Measurements from ENCODE around the gene C6orf52. TPM values are rescaled to one million over a fixed set of nuclear protein-coding genes. Genes with fewer than 3 reads are reported as not detected.
A peak's percentile ranks its signal among the peaks of the same experiment; 100 is the strongest.

Gene C6orf52
- total and polyA plus RNA-seq, 8 donors, result 1.8 to 3.2 (median 2.8) TPM; not detected in 5

DNA sequence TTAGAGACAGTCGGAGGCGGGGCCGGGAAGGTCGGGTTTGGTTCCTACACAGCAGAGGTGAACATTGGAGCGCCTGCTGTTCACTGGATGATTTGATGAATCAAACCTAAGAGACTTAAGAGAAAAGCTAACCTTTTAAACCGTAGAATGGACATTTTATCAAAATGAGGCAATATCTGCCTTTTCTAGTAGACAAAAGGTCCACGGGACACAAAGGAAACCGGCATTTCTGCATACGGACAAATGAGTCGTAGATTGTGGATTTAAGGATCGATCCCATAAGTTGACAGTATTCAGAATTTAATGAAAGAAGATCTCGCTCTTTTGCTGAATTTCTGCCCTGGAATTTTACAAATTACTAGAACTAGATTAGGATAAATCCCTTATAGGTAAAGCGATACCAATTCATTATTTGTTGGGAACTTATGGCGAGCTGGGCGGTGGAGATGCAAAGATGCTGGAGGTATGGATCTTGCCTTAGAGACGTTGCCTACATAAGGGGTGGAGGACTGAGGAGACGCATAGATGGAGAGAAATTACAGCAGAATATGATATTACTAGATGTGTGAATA is 756 bp upstream of the C6orf52 start:
- no peak for DNase-seq
- TF ChIP-seq, protein P1, sequence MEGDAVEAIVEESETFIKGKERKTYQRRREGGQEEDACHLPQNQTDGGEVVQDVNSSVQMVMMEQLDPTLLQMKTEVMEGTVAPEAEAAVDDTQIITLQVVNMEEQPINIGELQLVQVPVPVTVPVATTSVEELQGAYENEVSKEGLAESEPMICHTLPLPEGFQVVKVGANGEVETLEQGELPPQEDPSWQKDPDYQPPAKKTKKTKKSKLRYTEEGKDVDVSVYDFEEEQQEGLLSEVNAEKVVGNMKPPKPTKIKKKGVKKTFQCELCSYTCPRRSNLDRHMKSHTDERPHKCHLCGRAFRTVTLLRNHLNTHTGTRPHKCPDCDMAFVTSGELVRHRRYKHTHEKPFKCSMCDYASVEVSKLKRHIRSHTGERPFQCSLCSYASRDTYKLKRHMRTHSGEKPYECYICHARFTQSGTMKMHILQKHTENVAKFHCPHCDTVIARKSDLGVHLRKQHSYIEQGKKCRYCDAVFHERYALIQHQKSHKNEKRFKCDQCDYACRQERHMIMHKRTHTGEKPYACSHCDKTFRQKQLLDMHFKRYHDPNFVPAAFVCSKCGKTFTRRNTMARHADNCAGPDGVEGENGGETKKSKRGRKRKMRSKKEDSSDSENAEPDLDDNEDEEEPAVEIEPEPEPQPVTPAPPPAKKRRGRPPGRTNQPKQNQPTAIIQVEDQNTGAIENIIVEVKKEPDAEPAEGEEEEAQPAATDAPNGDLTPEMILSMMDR (IDR thresholded peaks at IDR 0.05), result no peak
- no peak for TF ChIP-seq POLR2A (IDR thresholded peaks at IDR 0.05)
- no peak for TF ChIP-seq EP300 (IDR thresholded peaks at IDR 0.05)
- no peak for TF ChIP-seq POLR2AphosphoS5 (IDR thresholded peaks at IDR 0.05)
- Histone ChIP-seq H3K27ac (peak overlapping the region; percentile 75 to 96 (median 95)), H3K36me3 (peaks cover 0 to 33% (median 29%) of the 10 kb centered on the region in 4 donors), H3K4me1 (peaks cover 29 to 50% (median 39%) of the 10 kb centered on the region in 4 donors), H3K9me3 (no peaks in the 10 kb centered on the region), H3K4me3 (peak overlapping the region; percentile 68 to 87 (median 82)), H3K27me3 (no peaks in the 10 kb centered on the region)
- intact Hi-C loops (cut with DNase I; ENCODE audit: low total_unique reads), result loop anchor here (10.0 kb wide), 1 partner anchor 190 kb away; no protein-coding TSS in a partner anchor
- WGBS, 5 donors, result 0 to 1% (median 0%) methylated on average over 17 of the region's 17 CpGs

DNA sequence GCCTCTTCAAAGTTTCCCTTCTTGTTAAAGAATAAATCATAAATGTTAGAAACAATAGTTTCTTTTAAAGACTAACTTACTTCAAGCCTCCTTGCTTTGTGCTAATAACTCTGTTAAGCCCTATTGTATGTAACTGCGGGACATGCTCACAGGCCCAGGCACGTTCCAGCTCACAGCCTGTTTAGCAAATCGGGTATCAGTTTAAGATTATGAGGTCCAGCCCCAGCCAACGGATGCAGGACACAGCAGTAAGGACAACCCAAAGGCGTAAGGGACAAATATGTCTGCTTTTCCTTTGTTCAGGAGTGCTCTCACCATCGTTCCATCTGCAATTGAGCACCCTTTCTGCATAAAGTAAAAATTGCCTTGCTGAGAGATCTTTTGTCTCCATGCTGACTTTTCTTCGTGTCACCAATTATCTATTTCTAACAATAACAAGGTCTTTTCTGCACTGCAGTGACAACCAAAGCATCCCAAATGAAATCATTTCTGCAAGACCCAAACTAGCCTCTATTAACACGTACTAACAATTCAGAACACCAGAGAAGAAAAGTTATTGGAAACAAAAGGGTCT is 1.4 kb downstream of the C6orf52 start:
- intact Hi-C loops (cut with DNase I; ENCODE audit: low total_unique reads), result loop anchor here (10.0 kb wide), 1 partner anchor 188 kb away; no protein-coding TSS in a partner anchor
- Histone ChIP-seq H3K36me3 (peaks cover 0 to 11% (median 8%) of the 10 kb centered on the region in 4 donors), H3K27ac (peak overlapping the region in 1 of 5 donors; percentile 95), H3K27me3 (no peaks in the 10 kb centered on the region), H3K9me3 (no peaks in the 10 kb centered on the region), H3K4me1 (peaks cover 29 to 50% (median 39%) of the 10 kb centered on the region in 4 donors), H3K4me3 (peak overlapping the region; percentile 68 to 87 (median 82))
- peak in 1 of 2 donors; percentile 37 for DNase-seq
- 81 to 91% (median 85%) methylated on average over 8 of the region's 8 CpGs for WGBS, 5 donors
- TF ChIP-seq, protein P1 (IDR thresholded peaks at IDR 0.05), result no peak
- TF ChIP-seq EP300 (IDR thresholded peaks at IDR 0.05) (no peak), POLR2A (IDR thresholded peaks at IDR 0.05) (no peak), POLR2AphosphoS5 (IDR thresholded peaks at IDR 0.05) (no peak)

DNA sequence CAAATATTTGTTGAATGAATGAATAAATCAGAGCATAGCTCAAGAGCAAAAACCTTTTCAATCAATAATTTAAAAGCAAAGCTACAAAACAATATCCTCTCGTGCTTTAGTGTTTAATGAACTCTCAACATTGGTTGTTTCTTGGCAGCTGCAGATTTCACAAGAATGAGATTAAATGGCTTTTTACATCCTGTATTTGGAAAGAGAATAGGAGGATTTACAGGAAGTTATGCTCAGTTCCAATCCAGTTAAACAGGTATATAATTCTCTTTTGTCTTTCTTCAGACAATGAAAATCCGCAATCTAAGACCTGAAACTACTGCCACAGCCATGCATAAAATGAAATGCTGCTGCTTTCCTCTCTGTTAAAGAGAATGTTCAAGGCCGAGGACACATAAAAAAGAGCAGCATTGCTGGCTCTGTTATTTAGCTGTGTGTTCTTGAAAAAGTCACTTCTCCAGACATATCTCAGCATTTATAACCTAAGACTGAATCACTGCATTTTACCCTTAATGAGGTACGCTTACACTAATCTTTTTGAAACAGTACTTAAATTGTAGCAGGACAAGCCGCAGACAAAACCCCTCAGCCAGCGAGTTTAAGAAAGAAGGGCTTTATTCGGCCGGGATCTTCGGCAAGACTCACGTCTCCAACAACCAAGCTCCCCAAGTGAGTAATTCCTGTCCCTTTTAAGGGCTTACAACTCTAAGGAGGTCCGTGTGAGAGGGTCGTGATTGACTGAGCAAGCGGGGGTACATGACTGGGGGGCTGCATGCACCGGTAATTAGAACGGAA is 3.6 kb downstream of the C6orf52 start:
- Histone ChIP-seq H3K4me3 (no peak overlapping the region), H3K9me3 (no peaks in the 10 kb centered on the region), H3K4me1 (peaks cover 21 to 41% (median 28%) of the 10 kb centered on the region in 4 donors), H3K36me3 (no peaks in the 10 kb centered on the region), H3K27ac (peak overlapping the region in 4 of 5 donors; percentile 10 to 54 (median 30)), H3K27me3 (peaks cover 0 to 3% (median 0%) of the 10 kb centered on the region in 3 donors)
- DNase-seq, result peak in 1 of 2 donors; percentile 32
- 34 to 45% (median 38%) methylated on average over 15 of the region's 15 CpGs for WGBS, 5 donors
- TF ChIP-seq, protein P1 (IDR thresholded peaks at IDR 0.05), result no peak
- no peak for TF ChIP-seq POLR2A (IDR thresholded peaks at IDR 0.05)
- no peak for TF ChIP-seq POLR2AphosphoS5 (IDR thresholded peaks at IDR 0.05)
- no peak for TF ChIP-seq EP300 (IDR thresholded peaks at IDR 0.05)
- intact Hi-C loops (cut with DNase I; ENCODE audit: low total_unique reads), result loop anchor here (10.0 kb wide), 1 partner anchor 186 kb away; no protein-coding TSS in a partner anchor

DNA sequence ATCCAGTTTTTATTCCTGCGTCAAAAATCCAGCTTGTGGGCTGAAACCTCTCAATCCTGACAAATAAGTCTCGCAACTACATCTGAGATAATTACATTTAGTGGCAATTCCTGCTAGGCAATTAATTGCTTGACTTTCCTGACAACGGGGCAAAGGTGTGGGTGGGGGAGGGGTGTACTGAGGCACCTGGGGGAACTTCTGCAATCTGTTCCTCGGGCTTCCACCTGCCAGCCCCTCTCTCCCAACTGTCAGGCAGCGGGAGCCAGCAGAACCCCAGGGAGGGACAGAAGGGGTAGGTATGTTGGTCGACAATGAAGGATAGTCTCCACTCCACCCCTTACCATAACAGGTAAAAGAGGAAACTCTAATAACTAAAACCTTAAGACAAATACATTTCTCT is 6.8 kb downstream of the C6orf52 start:
- 36 to 48% (median 40%) methylated on average over 6 of the region's 6 CpGs for WGBS, 5 donors
- Histone ChIP-seq H3K4me3 (no peak overlapping the region), H3K9me3 (no peaks in the 10 kb centered on the region), H3K4me1 (peaks cover 0 to 20% (median 10%) of the 10 kb centered on the region in 4 donors), H3K27me3 (peaks cover 0 to 3% (median 0%) of the 10 kb centered on the region in 3 donors), H3K36me3 (no peaks in the 10 kb centered on the region), H3K27ac (no peak overlapping the region)
- TF ChIP-seq POLR2A (IDR thresholded peaks at IDR 0.05) (no peak), POLR2AphosphoS5 (IDR thresholded peaks at IDR 0.05) (no peak), EP300 (IDR thresholded peaks at IDR 0.05) (no peak)
- TF ChIP-seq, protein P1 (IDR thresholded peaks at IDR 0.05), result no peak
- peak in 1 of 2 donors; percentile 41 for DNase-seq
- intact Hi-C loops (cut with DNase I; ENCODE audit: low total_unique reads), result no loop called here

Measured in stomach (tissue), 9 donors.